OCI-LY1 (cell line): ENCODE results near the gene EXD3.

Source experiments
- H2AFZ ChIP-seq: fragments of 200-600 bp; sonication (generic), shearing (Covaris generic); 2 replicates; pipeline ENCODE4 v1.6.0; 2014; ENCODE audit warnings: antibody characterized with exemption, mild to moderate bottlenecking, low read length
- H3F3A ChIP-seq: fragments of 200-600 bp; sonication (generic), shearing (Covaris generic); 2 replicates; pipeline ENCODE4 v1.6.0; 2014; ENCODE audit warnings: mild to moderate bottlenecking, antibody characterized with exemption, low read length, moderate library complexity; ENCODE audit not compliant: insufficient read depth
- H3K27ac ChIP-seq: fragments of 200-600 bp; sonication (generic); 2 replicates; pipeline ENCODE4 v1.5.1; 2014; ENCODE audit warnings: low read length, mixed run types, mild to moderate bottlenecking, low read depth; ENCODE audit not compliant: poor library complexity, severe bottlenecking
- H3K27me3 ChIP-seq: fragments of 200-600 bp; sonication (generic); 2 replicates; pipeline ENCODE4 v1.6.0; 2014; ENCODE audit warnings: antibody characterized with exemption, mild to moderate bottlenecking, low read length, moderate library complexity; ENCODE audit not compliant: insufficient read depth
- H3K36me3 ChIP-seq: fragments of 200-600 bp; sonication (generic); 2 replicates; pipeline ENCODE4 v1.6.1; 2014; ENCODE audit warnings: mild to moderate bottlenecking, antibody characterized with exemption, low read length, moderate library complexity, mixed read lengths; ENCODE audit not compliant: insufficient read depth
- H3K4me1 ChIP-seq: fragments of 200-600 bp; sonication (generic); 2 replicates; pipeline ENCODE4 v1.5.1; 2014; ENCODE audit warnings: mild to moderate bottlenecking, low read length, moderate library complexity; ENCODE audit not compliant: insufficient read depth, severe bottlenecking
- H3K4me2 ChIP-seq: fragments of 200-600 bp; sonication (generic), shearing (Covaris generic); 2 replicates; pipeline ENCODE4 v1.6.1; 2014; ENCODE audit warnings: low read length
- H3K4me3 ChIP-seq: fragments of 200-600 bp; sonication (generic); 2 replicates; pipeline ENCODE4 v1.5.1; 2014; ENCODE audit warnings: low read length, low read depth, mild to moderate bottlenecking, mixed read lengths; ENCODE audit not compliant: poor library complexity, severe bottlenecking
- H3K79me2 ChIP-seq: fragments of 200-600 bp; shearing (Covaris generic); 2 replicates; pipeline ENCODE4 v1.6.1; 2016; ENCODE audit warnings: mixed run types, low read length, mixed read lengths; ENCODE audit not compliant: insufficient read depth
- H3K9ac ChIP-seq: fragments of 200-600 bp; sonication (generic), shearing (Covaris generic); 2 replicates; pipeline ENCODE4 v1.6.1; 2014; ENCODE audit warnings: mild to moderate bottlenecking, low read length, mixed read lengths
- H3K9me2 ChIP-seq: fragments of 200-600 bp; sonication (generic), shearing (Covaris generic); 2 replicates; pipeline ENCODE4 v1.6.1; 2014; ENCODE audit warnings: low read depth, mild to moderate bottlenecking, low read length, mixed read lengths
- H3K9me3 ChIP-seq: fragments of 200-600 bp; shearing (Covaris generic); 2 replicates; pipeline ENCODE4 v1.6.1; 2014; ENCODE audit warnings: low read length, mixed read lengths
- H4K20me1 ChIP-seq: fragments of 200-600 bp; sonication (generic), shearing (Covaris generic); 2 replicates; pipeline ENCODE4 v1.6.0; 2016; ENCODE audit warnings: mild to moderate bottlenecking, low read length; ENCODE audit not compliant: insufficient read depth
- CTCF ChIP-seq: fragments of 200-600 bp; sonication (generic), shearing (Covaris generic); IDR thresholded peaks from 2 replicates; pipeline ENCODE4 v1.5.1; 2017; ENCODE audit warnings: mild to moderate bottlenecking, antibody characterized with exemption, low read length, moderate library complexity, mixed read lengths
- EZH2 ChIP-seq: fragments of 200-600 bp; sonication (generic), shearing (Covaris generic); IDR thresholded peaks from 2 replicates; pipeline ENCODE4 v1.8.0; 2017; ENCODE audit warnings: borderline replicate concordance, mixed run types, mild to moderate bottlenecking, antibody characterized with exemption, low read length, moderate library complexity, mixed read lengths

The EXD3 gene

GRCh38 chr9:137358126-137358525, 64.8 kb downstream of the EXD3 start:
- no peak overlapping the region for H3K4me2 ChIP-seq
- no peak overlapping the region for H2AFZ ChIP-seq
- H3K9me3 ChIP-seq = peaks cover 7% of the 10 kb centered on the region; the same call in 1 of the 2 replicates
- no peaks in the 10 kb centered on the region for H4K20me1 ChIP-seq
- H3K9me2 ChIP-seq = no peaks in the 10 kb centered on the region
- H3K27ac ChIP-seq = no peak overlapping the region
- no peaks in the 10 kb centered on the region for H3K27me3 ChIP-seq
- no peaks in the 10 kb centered on the region for H3K4me1 ChIP-seq
- H3K9ac ChIP-seq = no peak overlapping the region
- no peaks in the 10 kb centered on the region for H3K36me3 ChIP-seq
- H3F3A ChIP-seq = no peaks in the 10 kb centered on the region
- no peak for TF ChIP-seq EZH2
- no peak for TF ChIP-seq CTCF
- H3K79me2 ChIP-seq = no peaks in the 10 kb centered on the region
- H3K4me3 ChIP-seq = no peak overlapping the region

- no peaks in the 10 kb centered on the region for H3K4me1 ChIP-seq
- H3K9me2 ChIP-seq = no peaks in the 10 kb centered on the region
- no peaks in the 10 kb centered on the region for H3K36me3 ChIP-seq
- no peak for TF ChIP-seq EZH2
- TF ChIP-seq CTCF = no peak
- no peaks in the 10 kb centered on the region for H3K27me3 ChIP-seq
- peaks cover 7% of the 10 kb centered on the region; the same call in 1 of the 2 replicates for H3K9me3 ChIP-seq
- H4K20me1 ChIP-seq = no peaks in the 10 kb centered on the region
- H3F3A ChIP-seq = no peaks in the 10 kb centered on the region
- no peak overlapping the region for H3K4me2 ChIP-seq
- H3K4me3 ChIP-seq = no peak overlapping the region
- no peak overlapping the region for H2AFZ ChIP-seq
- H3K9ac ChIP-seq = no peak overlapping the region
- no peaks in the 10 kb centered on the region for H3K79me2 ChIP-seq
- H3K27ac ChIP-seq = no peak overlapping the region
Observed at GRCh38 chr9:137357166-137357565, 65.8 kb downstream of the EXD3 start.

DNA sequence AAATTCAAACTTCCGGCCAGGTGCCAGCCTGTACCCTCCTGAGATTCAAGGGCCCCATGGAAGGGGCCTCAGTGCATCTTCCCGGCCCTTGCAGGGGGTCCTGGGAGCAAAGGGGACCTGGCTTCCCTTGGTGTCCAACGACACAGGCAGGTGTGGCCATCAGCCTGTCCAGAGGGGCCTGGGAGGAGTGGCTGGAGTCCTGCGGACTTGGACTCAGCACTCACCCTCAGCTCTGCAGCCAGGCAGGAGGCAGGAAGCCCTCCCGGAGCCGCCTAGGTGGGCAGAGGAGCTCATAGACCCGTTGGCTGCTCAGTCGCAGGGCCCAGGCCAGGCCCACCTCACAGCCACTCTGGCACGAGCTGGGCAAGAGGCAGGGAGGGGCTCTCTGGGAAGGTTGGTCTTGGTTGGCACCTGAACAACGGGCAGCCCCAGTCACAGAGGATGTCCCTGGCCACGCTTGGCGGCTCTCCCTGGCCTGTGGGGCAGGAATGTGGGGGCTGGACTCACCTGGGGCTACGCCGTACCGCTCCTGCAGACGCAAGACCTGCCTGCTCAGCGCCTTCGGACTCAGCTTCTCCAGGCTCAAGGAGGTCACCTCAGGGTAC, 67.1 kb downstream of the EXD3 start:
- no peaks in the 10 kb centered on the region for H3K36me3 ChIP-seq
- H4K20me1 ChIP-seq = no peaks in the 10 kb centered on the region
- H3K9ac ChIP-seq = no peak overlapping the region
- no peak overlapping the region for H3K4me2 ChIP-seq
- H3K27ac ChIP-seq = no peak overlapping the region
- H3F3A ChIP-seq = no peaks in the 10 kb centered on the region
- H3K4me1 ChIP-seq = no peaks in the 10 kb centered on the region
- no peaks in the 10 kb centered on the region for H3K79me2 ChIP-seq
- no peaks in the 10 kb centered on the region for H3K27me3 ChIP-seq
- no peak overlapping the region for H2AFZ ChIP-seq
- TF ChIP-seq CTCF (no peak), EZH2 (no peak)
- H3K4me3 ChIP-seq = no peak overlapping the region
- H3K9me3 ChIP-seq = peaks cover 7% of the 10 kb centered on the region; the same call in 1 of the 2 replicates
- no peaks in the 10 kb centered on the region for H3K9me2 ChIP-seq
